Stimulated activated naive CD8-positive, alpha-beta T cell treated with anti-CD3 and anti-CD28 coated beads, Interleukin-15, amount 100 ng/mL, for 72 hours (primary cell): ENCODE data around the gene TFF1.

Experiments
- ATAC-seq: fragments of 150-1000 bp; cut with Tn5 transposase; 2 replicates; pipeline ENCODE4 v1.10.0; 2021; ENCODE audit warnings: mild to moderate bottlenecking, moderate library complexity
- DNase-seq, 2 donors: peaks; one replicate each; pipeline ENCODE4 v3.0.0; 2021 to 2022
- H3K27ac Mint-ChIP-seq, 2 donors: one replicate each; pipeline ENCODE4 v1.8.0; 2022; ENCODE audit warnings: mild to moderate bottlenecking in 2 of 2, mixed read lengths in 2 of 2, moderate library complexity in 2 of 2
- H3K27me3 Mint-ChIP-seq: one replicate; pipeline ENCODE4 v1.8.0; 2022; ENCODE audit warnings: mixed read lengths
- H3K4me1 Mint-ChIP-seq: one replicate; pipeline ENCODE4 v1.8.0; 2022; ENCODE audit warnings: mild to moderate bottlenecking, mixed read lengths
- H3K4me3 Mint-ChIP-seq, 2 donors: one replicate each; pipeline ENCODE4 v1.8.0; 2022; ENCODE audit warnings: mild to moderate bottlenecking in 2 of 2, mixed read lengths in 2 of 2, moderate library complexity in 1 of 2
- H3K9me3 Mint-ChIP-seq, 2 donors: one replicate each; pipeline ENCODE4 v1.8.0; 2022; ENCODE audit warnings: mixed read lengths in 2 of 2

TFF1 gene

DNA sequence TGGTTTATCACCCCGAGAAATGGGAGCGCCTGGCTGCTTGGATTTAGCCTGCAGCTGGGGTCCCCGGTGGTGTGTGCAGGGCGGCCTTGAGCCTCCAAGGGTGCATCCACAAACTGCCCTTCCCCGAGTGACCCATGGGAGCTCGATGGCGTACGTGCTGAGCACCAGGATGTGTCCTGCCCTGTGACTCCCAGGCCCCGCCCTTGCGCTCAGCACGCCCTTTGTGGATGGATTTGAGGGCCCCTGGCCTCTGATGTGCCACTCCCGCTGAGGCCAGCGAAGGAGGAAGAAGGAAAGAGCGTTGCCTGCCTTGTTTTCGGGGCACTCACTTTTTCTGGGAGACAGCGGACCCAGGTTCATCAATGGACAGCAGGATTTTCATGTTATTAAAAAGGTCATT, 49.4 kb downstream of the TFF1 start:
- ATAC-seq: no peak
- Mint-ChIP-seq H3K27me3 (peaks cover 11% of the 10 kb centered on the region), H3K4me1 (peaks cover 7% of the 10 kb centered on the region), H3K4me3 (no peak overlapping the region), H3K9me3 (no peaks in the 10 kb centered on the region), H3K27ac (no peak overlapping the region)
- no peak for DNase-seq

DNA sequence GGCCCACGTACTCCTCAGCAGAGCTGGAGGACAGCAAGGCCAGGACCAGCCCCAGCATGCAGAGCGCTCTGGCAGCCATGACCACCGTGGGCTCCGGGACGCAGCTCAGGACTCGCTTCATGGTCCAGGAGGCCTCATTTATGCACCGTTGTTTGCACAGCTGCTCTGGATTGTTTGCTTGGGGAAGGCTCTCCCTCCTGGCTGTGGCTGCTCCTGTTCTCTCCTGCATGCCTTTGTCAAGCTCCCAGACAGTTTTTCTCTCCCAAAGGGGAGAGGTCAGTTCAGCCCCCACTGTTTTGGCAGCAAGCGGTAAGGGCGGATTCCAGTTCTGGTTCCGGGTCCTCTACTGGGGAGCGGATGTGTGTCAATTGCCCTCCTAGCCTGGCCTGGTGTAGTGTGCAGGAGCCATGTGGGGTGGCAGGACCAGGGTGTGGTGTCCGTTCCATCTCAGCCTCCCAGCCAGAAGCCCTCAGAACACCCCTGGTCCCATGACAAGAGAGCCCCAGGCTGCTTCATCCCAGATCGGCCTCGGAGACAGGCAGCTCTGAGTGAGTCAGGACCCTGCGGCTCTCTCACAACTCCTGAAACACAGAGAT, 50.9 kb downstream of the TFF1 start, which contains the start of gene TFF3:
TFF3 (minus strand) TSS at position 114 of the 596 bp plus-strand sequence; CDS start at position 79, 35 bp downstream.
- Mint-ChIP-seq H3K9me3 (no peaks in the 10 kb centered on the region), H3K27ac (peak within 1 kb of the TSS in 1 of 2 donors; percentile 49), H3K4me1 (peaks cover 7% of the 10 kb centered on the region), H3K27me3 (no peaks in the 10 kb centered on the region), H3K4me3 (no peak within 1 kb of the TSS)
- DNase-seq (no peak), ATAC-seq (no peak)

DNA sequence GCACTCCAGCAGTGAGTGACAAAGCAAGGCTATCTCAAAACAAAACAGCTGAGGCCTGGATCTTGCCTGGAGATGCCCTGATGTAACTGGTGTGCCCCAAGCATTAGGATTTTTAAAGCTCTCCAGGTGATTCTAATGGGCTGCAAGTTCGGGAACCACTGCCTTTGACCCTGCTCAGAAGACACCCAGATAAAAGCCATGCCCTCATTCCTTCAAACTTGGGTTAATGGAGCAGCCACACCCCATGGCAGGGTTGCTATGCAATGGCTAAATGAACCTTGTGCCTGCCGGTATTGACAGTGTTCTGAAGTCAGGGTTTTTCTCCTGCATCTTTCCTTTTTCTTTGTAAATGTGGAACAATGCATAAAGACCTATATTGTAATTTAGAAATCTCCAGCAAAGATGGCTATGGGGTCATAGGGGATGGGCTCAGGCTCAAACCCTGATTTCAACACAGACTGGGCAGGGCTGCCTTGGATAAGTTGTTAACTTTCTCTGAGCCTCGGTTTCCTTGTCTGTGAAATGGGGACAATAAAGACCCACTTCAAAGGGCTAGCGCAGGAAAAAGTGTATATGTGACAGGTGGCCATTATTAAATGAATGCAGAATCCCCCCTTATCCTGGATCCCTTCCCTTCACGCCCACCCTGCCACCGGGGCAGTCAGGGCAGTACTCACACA, 51.6 kb downstream of the TFF1 start:
- Mint-ChIP-seq H3K9me3 (no peaks in the 10 kb centered on the region), H3K4me3 (no peak overlapping the region), H3K27me3 (no peaks in the 10 kb centered on the region), H3K27ac (no peak overlapping the region), H3K4me1 (peaks cover 7% of the 10 kb centered on the region)
- ATAC-seq (no peak), DNase-seq (no peak)

DNA sequence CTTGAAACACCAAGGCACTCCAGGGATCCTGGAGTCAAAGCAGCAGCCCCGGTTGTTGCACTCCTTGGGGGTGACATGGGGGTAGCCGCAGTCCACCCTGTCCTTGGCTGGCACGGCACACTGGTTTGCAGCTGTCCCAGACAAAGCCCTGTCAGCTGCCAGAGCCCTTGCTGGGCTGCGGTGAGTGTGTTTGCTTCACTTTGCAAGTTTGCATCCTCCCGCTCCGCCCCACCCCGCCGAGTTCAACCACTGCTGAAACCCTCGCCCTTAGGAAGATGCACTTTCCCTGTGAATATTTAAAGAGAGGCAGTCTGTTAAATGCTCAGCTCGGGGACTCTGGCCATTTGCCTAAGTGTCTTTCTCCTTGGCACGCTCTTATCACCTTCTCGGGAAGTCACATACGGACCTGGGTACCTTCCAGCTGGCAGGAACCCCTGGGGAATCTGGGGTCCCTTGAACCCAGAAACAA, 52.8 kb downstream of the TFF1 start:
- Mint-ChIP-seq H3K4me1 (peaks cover 7% of the 10 kb centered on the region), H3K27ac (no peak overlapping the region), H3K4me3 (no peak overlapping the region), H3K27me3 (no peaks in the 10 kb centered on the region), H3K9me3 (no peaks in the 10 kb centered on the region)
- ATAC-seq: no peak
- no peak for DNase-seq

DNA sequence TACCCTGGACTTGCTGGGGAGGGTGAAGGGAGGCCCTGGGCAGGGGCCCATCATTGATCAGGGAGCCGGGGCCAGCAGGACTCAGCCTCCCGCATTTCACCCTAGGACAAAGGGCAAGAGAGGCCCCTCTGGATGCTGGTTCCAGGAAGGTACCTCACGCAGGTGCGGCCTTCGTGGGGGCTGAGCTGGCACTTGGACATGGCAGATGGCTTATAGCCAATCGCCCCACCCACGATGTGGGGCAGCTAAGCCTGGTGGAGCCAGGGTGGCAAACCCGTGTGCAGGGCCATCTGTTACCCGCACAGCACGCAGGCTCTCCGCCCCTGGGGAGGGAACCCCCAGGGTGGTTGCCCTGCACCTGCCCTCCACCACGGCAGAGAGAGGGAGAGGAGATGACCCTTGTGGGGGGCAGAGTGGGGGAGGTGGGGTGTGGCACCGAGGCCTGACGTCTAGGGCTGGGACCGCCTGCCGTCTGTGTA, 53.7 kb downstream of the TFF1 start:
- ATAC-seq: peak; percentile 34
- no peaks in the 10 kb centered on the region for H3K27me3 Mint-ChIP-seq
- no peak for DNase-seq
- no peak overlapping the region for H3K4me3 Mint-ChIP-seq
- no peaks in the 10 kb centered on the region for H3K9me3 Mint-ChIP-seq
- H3K4me1 Mint-ChIP-seq: peaks cover 7% of the 10 kb centered on the region
- H3K27ac Mint-ChIP-seq: no peak overlapping the region
